ENCODE results near the gene ZNF783.
"Not testable (repeated sequence)": the region's sequence is repeated elsewhere in the genome, so short reads cannot be mapped to it uniquely, and the experiment has no call there.

Gene ZNF783

DNA sequence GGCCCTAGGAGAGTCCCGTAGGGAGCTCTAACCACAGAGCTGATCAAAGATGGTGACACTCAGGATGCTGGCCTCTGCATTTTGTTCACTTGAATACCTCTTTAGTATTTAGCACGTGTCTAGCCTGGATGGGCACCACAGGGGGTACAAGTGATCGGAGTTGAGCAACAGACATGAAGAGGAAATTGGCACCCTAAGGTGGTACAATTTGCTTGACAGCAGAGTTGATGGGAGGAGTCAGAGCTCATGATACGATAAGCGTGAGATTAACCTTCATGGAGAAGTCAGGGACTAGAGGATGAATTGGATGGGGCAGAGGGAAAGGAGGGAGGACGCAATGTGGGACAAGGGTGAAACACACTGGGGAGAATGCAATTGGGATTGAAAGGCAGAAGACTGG, 32.5 kb upstream of the ZNF783 start:
- Histone ChIP-seq H3K4me3 (ENCODE audit: insufficient read depth, low read length, poor library complexity, severe bottlenecking) (no peak overlapping the region), H3K9ac (ENCODE audit: low read length) (no peak overlapping the region), H3K4me2 (ENCODE audit: low read depth, low read length, poor library complexity, severe bottlenecking) (no peak overlapping the region), H3K27me3 (ENCODE audit: low read length) (no peaks in the 10 kb centered on the region), H3K9me3 (ENCODE audit: insufficient read depth, low read length) (no peaks in the 10 kb centered on the region), H3K27ac (ENCODE audit: low read depth, low read length) (no peak overlapping the region), H3F3A (ENCODE audit: insufficient read depth) (no peaks in the 10 kb centered on the region; the same call in 1 of the 2 replicates), H3K36me3 (ENCODE audit: low read length) (no peaks in the 10 kb centered on the region), H3K9me2 (replicated peaks; ENCODE audit: insufficient read depth, low read length) (no peaks in the 10 kb centered on the region), H4K20me1 (ENCODE audit: low read depth, low read length) (no peaks in the 10 kb centered on the region), H2AFZ (ENCODE audit: low read depth, low read length, severe bottlenecking) (no peak overlapping the region), H3K79me2 (ENCODE audit: insufficient read depth, low read length) (no peaks in the 10 kb centered on the region)
- TF ChIP-seq EZH2phosphoT487 (conservative IDR thresholded peaks at IDR 0.05; ENCODE audit: low read length): no peak
- TF ChIP-seq, protein P1, sequence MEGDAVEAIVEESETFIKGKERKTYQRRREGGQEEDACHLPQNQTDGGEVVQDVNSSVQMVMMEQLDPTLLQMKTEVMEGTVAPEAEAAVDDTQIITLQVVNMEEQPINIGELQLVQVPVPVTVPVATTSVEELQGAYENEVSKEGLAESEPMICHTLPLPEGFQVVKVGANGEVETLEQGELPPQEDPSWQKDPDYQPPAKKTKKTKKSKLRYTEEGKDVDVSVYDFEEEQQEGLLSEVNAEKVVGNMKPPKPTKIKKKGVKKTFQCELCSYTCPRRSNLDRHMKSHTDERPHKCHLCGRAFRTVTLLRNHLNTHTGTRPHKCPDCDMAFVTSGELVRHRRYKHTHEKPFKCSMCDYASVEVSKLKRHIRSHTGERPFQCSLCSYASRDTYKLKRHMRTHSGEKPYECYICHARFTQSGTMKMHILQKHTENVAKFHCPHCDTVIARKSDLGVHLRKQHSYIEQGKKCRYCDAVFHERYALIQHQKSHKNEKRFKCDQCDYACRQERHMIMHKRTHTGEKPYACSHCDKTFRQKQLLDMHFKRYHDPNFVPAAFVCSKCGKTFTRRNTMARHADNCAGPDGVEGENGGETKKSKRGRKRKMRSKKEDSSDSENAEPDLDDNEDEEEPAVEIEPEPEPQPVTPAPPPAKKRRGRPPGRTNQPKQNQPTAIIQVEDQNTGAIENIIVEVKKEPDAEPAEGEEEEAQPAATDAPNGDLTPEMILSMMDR (IDR thresholded peaks at IDR 0.05; ENCODE audit: insufficient read depth, low read length, poor library complexity, severe bottlenecking): no peak

DNA sequence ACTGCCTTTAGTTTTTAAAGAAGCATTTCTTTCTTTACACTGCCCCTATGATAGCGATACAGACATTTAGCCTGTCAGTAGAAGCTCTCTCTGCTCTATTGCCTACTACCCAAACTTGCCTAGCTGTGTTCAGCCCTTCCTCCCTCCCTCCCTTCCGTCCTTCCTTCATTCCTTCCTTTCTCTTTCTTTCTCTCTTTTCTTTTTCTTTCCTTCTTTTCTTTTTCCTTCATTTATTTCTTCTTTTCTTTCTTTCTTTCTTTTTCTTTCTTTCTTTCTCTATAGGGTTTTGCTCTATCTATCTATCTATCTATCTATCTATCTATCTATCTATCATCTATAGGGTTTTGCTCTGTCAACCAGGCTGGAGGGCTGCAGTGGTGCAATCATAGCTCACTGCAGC, 29.6 kb upstream of the ZNF783 start:
- Histone ChIP-seq H3K79me2 (ENCODE audit: insufficient read depth, low read length) (no peaks in the 10 kb centered on the region), H2AFZ (ENCODE audit: low read depth, low read length, severe bottlenecking) (no peak overlapping the region), H3K27me3 (ENCODE audit: low read length) (no peaks in the 10 kb centered on the region), H4K20me1 (ENCODE audit: low read depth, low read length) (no peaks in the 10 kb centered on the region), H3K9me2 (replicated peaks; ENCODE audit: insufficient read depth, low read length) (no peaks in the 10 kb centered on the region), H3F3A (ENCODE audit: insufficient read depth) (no peaks in the 10 kb centered on the region; the same call in 1 of the 2 replicates), H3K4me3 (ENCODE audit: insufficient read depth, low read length, poor library complexity, severe bottlenecking) (no peak overlapping the region), H3K27ac (ENCODE audit: low read depth, low read length) (no peak overlapping the region), H3K9ac (ENCODE audit: low read length) (no peak overlapping the region), H3K36me3 (ENCODE audit: low read length) (no peaks in the 10 kb centered on the region), H3K4me2 (ENCODE audit: low read depth, low read length, poor library complexity, severe bottlenecking) (no peak overlapping the region), H3K9me3 (ENCODE audit: insufficient read depth, low read length) (no peaks in the 10 kb centered on the region)
- no peak for TF ChIP-seq EZH2phosphoT487 (conservative IDR thresholded peaks at IDR 0.05; ENCODE audit: low read length)
- TF ChIP-seq, protein P1 (IDR thresholded peaks at IDR 0.05; ENCODE audit: insufficient read depth, low read length, poor library complexity, severe bottlenecking): no peak

DNA sequence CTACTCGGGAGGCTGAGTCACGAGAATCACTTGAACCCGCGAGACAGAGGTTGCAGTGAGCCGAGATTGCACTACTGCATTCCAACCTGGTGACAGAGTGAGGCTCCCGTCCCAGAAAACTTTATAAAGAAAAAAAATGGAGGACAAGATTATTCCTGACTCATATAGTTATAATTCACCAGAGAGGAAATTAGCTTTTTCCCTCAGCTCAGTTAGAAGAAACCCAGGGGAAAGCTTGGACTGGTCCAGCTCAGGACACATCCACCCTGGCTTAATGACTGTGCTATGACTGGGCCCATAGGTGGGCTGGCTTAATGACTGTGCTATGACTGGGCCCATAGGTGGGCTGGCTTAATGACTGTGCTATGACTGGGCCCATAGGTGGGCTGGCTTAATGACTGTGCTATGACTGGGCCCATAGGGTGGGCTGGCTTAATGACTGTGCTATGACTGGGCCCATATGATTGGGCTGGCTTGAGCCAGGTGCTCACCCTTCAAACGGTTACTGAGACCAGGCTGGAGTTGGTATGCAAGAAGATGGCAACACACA, 28.3 kb upstream of the ZNF783 start:
- not testable (repeated sequence) for H2AFZ ChIP-seq (ENCODE audit: low read depth, low read length, severe bottlenecking); H3K36me3 ChIP-seq (ENCODE audit: low read length); H3F3A ChIP-seq (ENCODE audit: insufficient read depth); H3K27me3 ChIP-seq (ENCODE audit: low read length); H3K79me2 ChIP-seq (ENCODE audit: insufficient read depth, low read length); H3K9me2 ChIP-seq (replicated peaks; ENCODE audit: insufficient read depth, low read length); H4K20me1 ChIP-seq (ENCODE audit: low read depth, low read length); H3K9me3 ChIP-seq (ENCODE audit: insufficient read depth, low read length); H3K27ac ChIP-seq (ENCODE audit: low read depth, low read length); H3K4me2 ChIP-seq (ENCODE audit: low read depth, low read length, poor library complexity, severe bottlenecking); H3K4me3 ChIP-seq (ENCODE audit: insufficient read depth, low read length, poor library complexity, severe bottlenecking); H3K9ac ChIP-seq (ENCODE audit: low read length)

DNA sequence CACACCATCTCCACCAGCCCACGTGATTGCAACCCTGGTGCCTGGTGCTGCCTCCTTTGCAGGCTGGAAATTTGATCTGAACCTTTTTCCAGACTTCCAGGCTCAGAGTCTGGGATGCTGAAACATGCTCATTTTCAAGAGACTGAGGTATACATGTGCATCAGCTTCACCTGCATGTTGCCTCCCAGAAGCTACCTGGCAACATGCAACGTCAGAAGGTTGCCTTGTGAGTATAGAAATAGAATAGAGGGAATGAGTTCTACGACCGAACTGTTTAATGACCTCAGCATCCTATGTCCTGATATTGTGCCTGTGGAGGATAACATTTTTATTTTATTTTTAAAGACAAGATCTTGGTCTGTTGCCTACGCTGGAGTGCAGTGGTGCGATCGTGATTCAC, 24.5 kb upstream of the ZNF783 start:
- no peak overlapping the region for H3K4me3 ChIP-seq (ENCODE audit: insufficient read depth, low read length, poor library complexity, severe bottlenecking)
- H3K9me3 ChIP-seq (ENCODE audit: insufficient read depth, low read length): no peaks in the 10 kb centered on the region
- H3K9ac ChIP-seq (ENCODE audit: low read length): no peak overlapping the region
- H3K79me2 ChIP-seq (ENCODE audit: insufficient read depth, low read length): peaks cover 25% of the 10 kb centered on the region
- no peak overlapping the region for H2AFZ ChIP-seq (ENCODE audit: low read depth, low read length, severe bottlenecking)
- no peaks in the 10 kb centered on the region for H4K20me1 ChIP-seq (ENCODE audit: low read depth, low read length)
- TF ChIP-seq, protein P1 (IDR thresholded peaks at IDR 0.05; ENCODE audit: insufficient read depth, low read length, poor library complexity, severe bottlenecking): no peak
- TF ChIP-seq EZH2phosphoT487 (conservative IDR thresholded peaks at IDR 0.05; ENCODE audit: low read length): no peak
- no peaks in the 10 kb centered on the region for H3K27me3 ChIP-seq (ENCODE audit: low read length)
- no peak overlapping the region for H3K4me2 ChIP-seq (ENCODE audit: low read depth, low read length, poor library complexity, severe bottlenecking)
- no peaks in the 10 kb centered on the region for H3K36me3 ChIP-seq (ENCODE audit: low read length)
- H3K27ac ChIP-seq (ENCODE audit: low read depth, low read length): no peak overlapping the region
- no peaks in the 10 kb centered on the region for H3F3A ChIP-seq (ENCODE audit: insufficient read depth)
- H3K9me2 ChIP-seq (replicated peaks; ENCODE audit: insufficient read depth, low read length): no peaks in the 10 kb centered on the region

All from SU-DHL-6 (cell line).